ENCODE results near the gene EPYC.
"Not testable (repeated sequence)": the region's sequence is repeated elsewhere in the genome, so short reads cannot be mapped to it uniquely, and the experiment has no call there.

EPYC gene

GRCh38 chr12:90989686-90990111 is 15.1 kb downstream of the EPYC start:
- DNase-seq: no peak

- no peak for DNase-seq
Observed at GRCh38 chr12:90987520-90987919, 17.3 kb downstream of the EPYC start.

GRCh38 chr12:90987101-90987500 is 17.7 kb downstream of the EPYC start:
- no peak for DNase-seq

GRCh38 chr12:90985331-90985730 is 19.4 kb downstream of the EPYC start:
- DNase-seq: not testable (repeated sequence)

- no peak for DNase-seq
Observed at GRCh38 chr12:90984114-90984513, 20.7 kb downstream of the EPYC start.

GRCh38 chr12:90982170-90982569 is 22.6 kb downstream of the EPYC start:
- DNase-seq: no peak

GRCh38 chr12:90979951-90980350 is 24.8 kb downstream of the EPYC start:
- no peak for DNase-seq

- no peak for DNase-seq
Observed at GRCh38 chr12:90979019-90979418, 25.8 kb downstream of the EPYC start.

- DNase-seq: no peak
Observed at GRCh38 chr12:90978117-90978770, 26.5 kb downstream of the EPYC start.

GRCh38 chr12:90977224-90977623 is 27.5 kb downstream of the EPYC start:
- DNase-seq: no peak

- DNase-seq: no peak
Observed at GRCh38 chr12:90974286-90974685, 30.5 kb downstream of the EPYC start.

- no peak for DNase-seq
Observed at GRCh38 chr12:90972226-90972625, 32.5 kb downstream of the EPYC start.

GRCh38 chr12:90970911-90971310 is 33.9 kb downstream of the EPYC start:
- no peak for DNase-seq

GRCh38 chr12:90970471-90970870 is 34.3 kb downstream of the EPYC start:
- no peak for DNase-seq

GRCh38 chr12:90969851-90970250 is 34.9 kb downstream of the EPYC start:
- no peak for DNase-seq

- no peak for DNase-seq
Observed at GRCh38 chr12:90969346-90969745, 35.4 kb downstream of the EPYC start.

GRCh38 chr12:90965204-90965603 is 39.6 kb downstream of the EPYC start:
- DNase-seq: no peak

GRCh38 chr12:90964616-90965015 is 40.2 kb downstream of the EPYC start:
- no peak for DNase-seq

- no peak for DNase-seq
Observed at GRCh38 chr12:90963946-90964345, 40.8 kb downstream of the EPYC start.

- DNase-seq: no peak
Observed at GRCh38 chr12:90961154-90961553, 43.6 kb downstream of the EPYC start.

GRCh38 chr12:90959538-90960139 is 45.1 kb downstream of the EPYC start:
- no peak for DNase-seq

- no peak for DNase-seq
Observed at GRCh38 chr12:90959032-90959431, 45.7 kb downstream of the EPYC start.

- DNase-seq: no peak
Observed at GRCh38 chr12:90958347-90958746, 46.4 kb downstream of the EPYC start.

- no peak for DNase-seq
Observed at GRCh38 chr12:90954921-90955320, 49.9 kb downstream of the EPYC start, which contains the start of gene CCER1. Gene CCER1, minus strand, starts transcription at chr12:90955176. Its CDS starts 434 bp downstream, at chr12:90954742.

- DNase-seq: no peak
Observed at GRCh38 chr12:90954428-90954827, 50.3 kb downstream of the EPYC start.
